ENCODE results near the gene E2F4. TPM values are rescaled to one million over a fixed set of nuclear protein-coding genes. Genes with fewer than 3 reads are reported as not detected.
A peak's percentile ranks its signal among the peaks of the same experiment; 100 is the strongest.

The E2F4 gene
- total RNA-seq: 10 to 100 TPM; 93.6 to 99.7 TPM

GRCh38 chr16:67191995-67192681, at the start of gene E2F4:
E2F4 (plus strand) TSS chr16:67192155; CDS start chr16:67192228, 73 bp downstream.

GRCh38 chr16:67150833-67151396, 41.0 kb upstream of the E2F4 start, which contains the start of gene B3GNT9:
B3GNT9 (minus strand) TSS chr16:67150998; CDS start chr16:67150485, 513 bp downstream.

GRCh38 chr16:67164599-67165061, 27.3 kb upstream of the E2F4 start, which contains the start of gene HSF4:
HSF4 (plus strand) TSS chr16:67164745; CDS start chr16:67164812, 67 bp downstream.

GRCh38 chr16:67170168-67170948, 21.6 kb upstream of the E2F4 start, which contains the start of gene NOL3:
NOL3 (plus strand) TSS chr16:67170538.

GRCh38 chr16:67183627-67184452, 8.1 kb upstream of the E2F4 start, which contains the start of gene MATCAP1:
MATCAP1 (minus strand) TSS chr16:67183963; CDS start chr16:67180610, 3,353 bp downstream.

GRCh38 chr16:67190041-67190440, 1.9 kb upstream of the E2F4 start, which contains the start of gene EXOC3L1:
EXOC3L1 (minus strand) TSS chr16:67190136; CDS start chr16:67189676, 460 bp downstream.

GRCh38 chr16:67199011-67199807, 7.3 kb downstream of the E2F4 start, which contains the start of gene ELMO3:
ELMO3 (plus strand) TSS chr16:67199131; CDS start chr16:67199327, 196 bp downstream.

GRCh38 chr16:67226804-67227566, 35.0 kb downstream of the E2F4 start, which contains the start of gene TMEM208:
TMEM208 (plus strand) TSS chr16:67227130; CDS start chr16:67227219, 89 bp downstream.

GRCh38 chr16:67247192-67248072, 55.5 kb downstream of the E2F4 start, which contains the start of gene FHOD1:
FHOD1 (minus strand) TSS chr16:67247481; CDS start chr16:67247410, 71 bp downstream.

Small RNAs within 50 kb of the gene (microRNA-seq; reads per million reads assigned to microRNA genes)
- gene MIR328 (ENCODE audit: borderline microRNAs expressed, borderline replicate concordance): 10.6 reads per million, percentile 42 among the genes with 10 or more reads in this experiment

Other genes starting within 250 kb of the E2F4 start
- 1 to 10 TPM; 4.8 to 4.9 TPM for gene CES3, start 230.9 kb upstream of the E2F4 start, total RNA-seq
- gene CES4A, start 203.6 kb upstream of the E2F4 start, total RNA-seq: 10 to 100 TPM; 55.5 to 61.9 TPM
- gene CBFB, start 163.0 kb upstream of the E2F4 start, total RNA-seq: 100 to 1,000 TPM; 246 to 271 TPM
- 10 to 100 TPM; 15.9 to 17.3 TPM for gene PHAF1, start 82.2 kb upstream of the E2F4 start, total RNA-seq
- 10 to 100 TPM; 12.6 to 13.6 TPM for gene B3GNT9, start 41.2 kb upstream of the E2F4 start, total RNA-seq
- gene TRADD, start 32.2 kb upstream of the E2F4 start, total RNA-seq: 10 to 100 TPM; 87.4 to 89.2 TPM
- 10 to 100 TPM; 79.6 to 83.9 TPM for gene FBXL8, start 32.2 kb upstream of the E2F4 start, total RNA-seq
- gene HSF4, start 27.4 kb upstream of the E2F4 start, total RNA-seq: 100 to 1,000 TPM; 195 to 227 TPM
- 10 to 100 TPM; 55.3 to 58.6 TPM for gene NOL3, start 21.6 kb upstream of the E2F4 start, total RNA-seq
- 10 to 100 TPM; 67.6 to 74.4 TPM for gene MATCAP1, start 8.2 kb upstream of the E2F4 start, total RNA-seq
- gene EXOC3L1, start 2.0 kb upstream of the E2F4 start, total RNA-seq: not detected
- 1 to 10 TPM; 6.2 to 6.5 TPM for gene ELMO3, start 7.0 kb downstream of the E2F4 start, total RNA-seq
- gene TMEM208, start 35.0 kb downstream of the E2F4 start, total RNA-seq: 10 to 100 TPM; 32.1 to 33.8 TPM
- gene FHOD1, start 55.3 kb downstream of the E2F4 start, total RNA-seq: 10 to 100 TPM; 71.7 to 74.2 TPM
- gene SLC9A5, start 56.8 kb downstream of the E2F4 start, total RNA-seq: 1 to 10 TPM; 1.8 to 2.3 TPM
- 10 to 100 TPM; 20.2 to 20.6 TPM for gene PLEKHG4, start 87.4 kb downstream of the E2F4 start, total RNA-seq
- under 1 TPM in 1 of 2 experiments, not detected in 1; 0.43 TPM for gene KCTD19, start 134.6 kb downstream of the E2F4 start, total RNA-seq
- gene LRRC36, start 134.7 kb downstream of the E2F4 start, total RNA-seq: not detected
- gene TPPP3, start 201.3 kb downstream of the E2F4 start, total RNA-seq: not detected
- gene ZDHHC1, start 224.3 kb downstream of the E2F4 start, total RNA-seq: not detected
- not detected for gene HSD11B2, start 239.0 kb downstream of the E2F4 start, total RNA-seq